Tongue (tissue), 2 donors: ENCODE data around the gene SHISAL1. TPM values are rescaled to one million over a fixed set of nuclear protein-coding genes. Genes with fewer than 3 reads are reported as not detected.

Experiments
- DNase-seq: peaks from one replicate; pipeline ENCODE4 v3.0.0-alpha.2; 2015
- total RNA-seq: library from RNA; depleted of rRNA; stranded (reverse); fragments of >200 nt; gene quantifications from one replicate; pipeline ENCODE4 v1.2.3, GENCODE V29; 2014

Gene SHISAL1
- total RNA-seq, 1 donor from 2014 or later = 11.2 TPM

GRCh38 chr22:44207173-44207980 is 105.4 kb downstream of the SHISAL1 start:
- no peak for DNase-seq

- DNase-seq = no peak
Observed at GRCh38 chr22:44206696-44207095, 106.1 kb downstream of the SHISAL1 start.

GRCh38 chr22:44206330-44206645 is 106.5 kb downstream of the SHISAL1 start:
- no peak for DNase-seq

GRCh38 chr22:44205516-44206329 is 107.0 kb downstream of the SHISAL1 start:
- peak; percentile 21 for DNase-seq

- no peak for DNase-seq
Observed at GRCh38 chr22:44204739-44205515, 107.8 kb downstream of the SHISAL1 start.

- no peak for DNase-seq
Observed at GRCh38 chr22:44203203-44203602, 109.5 kb downstream of the SHISAL1 start.

GRCh38 chr22:44202261-44202789 is 110.4 kb downstream of the SHISAL1 start:
- DNase-seq = no peak

- DNase-seq = peak; percentile 58
Observed at GRCh38 chr22:44201665-44202064, 111.1 kb downstream of the SHISAL1 start.

GRCh38 chr22:44200855-44201550 is 111.7 kb downstream of the SHISAL1 start:
- DNase-seq = peak; percentile 59

- no peak for DNase-seq
Observed at GRCh38 chr22:44200451-44200850, 112.3 kb downstream of the SHISAL1 start.

GRCh38 chr22:44199866-44200265 is 112.9 kb downstream of the SHISAL1 start:
- DNase-seq = no peak

- no peak for DNase-seq
Observed at GRCh38 chr22:44199164-44199563, 113.6 kb downstream of the SHISAL1 start.

- no peak for DNase-seq
Observed at GRCh38 chr22:44197271-44197670, 115.5 kb downstream of the SHISAL1 start.

GRCh38 chr22:44196731-44197131 is 116.0 kb downstream of the SHISAL1 start:
- no peak for DNase-seq

GRCh38 chr22:44196241-44196640 is 116.5 kb downstream of the SHISAL1 start:
- no peak for DNase-seq

- no peak for DNase-seq
Observed at GRCh38 chr22:44195189-44195871, 117.4 kb downstream of the SHISAL1 start.

- DNase-seq = no peak
Observed at GRCh38 chr22:44194569-44194968, 118.2 kb downstream of the SHISAL1 start.
